Activated CD4-positive, alpha-beta T cell treated with anti-CD3 and anti-CD28 coated beads, Interleukin-2, amount 10 ng/mL, durations not matched to agents 7 days and 5 days (primary cell): ENCODE results near the gene ARGLU1. TPM values are rescaled to one million over a fixed set of nuclear protein-coding genes. Genes with fewer than 3 reads are reported as not detected.

ENCODE experiments used
- CTCF ChIA-PET: fragments of 350-600 bp; sonication (Branson Sonifier 250); formaldehyde crosslinking; loops from one replicate; lab custom pipeline; 2021; ENCODE audit warnings: antibody characterized with exemption; lab: Charles Lee
- POLR2A ChIA-PET: fragments of 350-600 bp; sonication (Branson Sonifier 250); formaldehyde crosslinking; loops from one replicate; lab custom pipeline; 2021; ENCODE audit warnings: antibody characterized with exemption; lab: Charles Lee
- DNase-seq: peaks from one replicate; pipeline ENCODE4 v3.0.0-alpha.2; 2020
- H3K27ac Mint-ChIP-seq: one replicate; pipeline ENCODE4 v1.8.0; 2021; ENCODE audit warnings: mild to moderate bottlenecking, moderate library complexity, mixed read lengths
- H3K27me3 Mint-ChIP-seq: one replicate; pipeline ENCODE4 v1.8.0; 2021; ENCODE audit warnings: mixed read lengths
- H3K36me3 Mint-ChIP-seq: one replicate; pipeline ENCODE4 v1.8.0; 2021; ENCODE audit warnings: low read depth, mixed read lengths
- H3K4me1 Mint-ChIP-seq: one replicate; pipeline ENCODE4 v1.8.0; 2021; ENCODE audit warnings: mixed read lengths
- H3K4me3 Mint-ChIP-seq: one replicate; pipeline ENCODE4 v1.8.0; 2021; ENCODE audit warnings: mild to moderate bottlenecking, moderate library complexity, mixed read lengths
- H3K9me3 Mint-ChIP-seq: one replicate; pipeline ENCODE4 v1.8.0; 2021; ENCODE audit warnings: mixed read lengths
- total RNA-seq, 2 experiments: library from RNA; stranded (reverse); gene quantifications; one replicate each; pipeline ENCODE4 v1.2.3, GENCODE V29; 2021

Gene ARGLU1
- total RNA-seq, 2 experiments from 2014 or later, result 119 to 132 TPM

DNA sequence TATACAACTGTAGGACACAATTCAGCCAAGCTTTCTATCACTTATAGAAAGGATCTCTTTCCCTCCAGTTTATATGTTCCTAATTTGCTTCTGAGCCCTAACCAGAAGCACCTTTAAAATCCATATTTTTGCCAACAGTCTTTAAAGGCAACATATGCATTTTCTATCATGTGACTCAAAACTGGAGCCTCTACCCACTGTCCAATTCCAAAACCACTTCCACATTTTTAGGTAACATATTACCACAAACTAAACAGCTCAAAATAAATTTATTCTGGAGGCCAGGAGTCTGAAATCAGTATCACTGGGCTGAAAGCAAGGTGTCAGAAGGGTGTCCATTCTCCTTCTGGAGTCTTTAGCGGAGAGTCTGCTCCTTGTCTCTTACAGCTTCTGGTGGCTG is 16.6 kb downstream of the ARGLU1 start:
- no peaks in the 10 kb centered on the region for H3K27me3 Mint-ChIP-seq
- peaks cover 51% of the 10 kb centered on the region for H3K36me3 Mint-ChIP-seq
- ChIA-PET CTCF (interaction anchor here (1.2 to 2.0 kb wide), 2 partner anchors 15 to 72 kb away, joined by 3 to 6 read pairs; no protein-coding TSS in a partner anchor), POLR2A (no interaction called here)
- H3K4me1 Mint-ChIP-seq, result peaks cover 18% of the 10 kb centered on the region
- no peak overlapping the region for H3K27ac Mint-ChIP-seq
- no peaks in the 10 kb centered on the region for H3K9me3 Mint-ChIP-seq
- H3K4me3 Mint-ChIP-seq, result no peak overlapping the region
- DNase-seq, result no peak

DNA sequence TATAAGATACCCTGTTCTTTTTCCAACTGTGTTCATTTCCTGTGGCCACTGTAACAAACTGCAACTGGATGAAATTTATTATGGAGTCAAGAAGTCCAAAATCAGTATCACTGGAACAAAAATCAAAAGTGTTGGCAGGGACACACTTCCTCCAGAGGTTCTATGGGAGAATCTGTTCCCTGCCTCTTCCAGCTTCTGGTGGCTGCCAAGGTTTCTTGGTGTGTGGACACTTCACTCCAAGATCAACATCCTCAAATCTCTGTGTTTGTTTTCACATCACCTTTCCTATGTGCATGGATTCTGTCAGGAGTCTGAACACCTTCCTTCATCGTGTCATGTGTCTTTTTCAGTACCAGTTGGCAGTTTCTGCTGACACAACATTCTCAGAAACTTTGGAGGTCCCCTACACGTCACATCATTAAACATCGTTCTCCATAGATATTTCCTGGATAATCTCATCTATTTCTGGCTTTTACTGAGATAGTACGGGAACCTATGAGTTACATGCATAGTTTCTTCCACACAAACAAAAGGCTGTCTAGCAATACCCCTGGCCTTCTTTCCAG is 17.3 kb downstream of the ARGLU1 start:
- H3K4me1 Mint-ChIP-seq, result peaks cover 15% of the 10 kb centered on the region

DNA sequence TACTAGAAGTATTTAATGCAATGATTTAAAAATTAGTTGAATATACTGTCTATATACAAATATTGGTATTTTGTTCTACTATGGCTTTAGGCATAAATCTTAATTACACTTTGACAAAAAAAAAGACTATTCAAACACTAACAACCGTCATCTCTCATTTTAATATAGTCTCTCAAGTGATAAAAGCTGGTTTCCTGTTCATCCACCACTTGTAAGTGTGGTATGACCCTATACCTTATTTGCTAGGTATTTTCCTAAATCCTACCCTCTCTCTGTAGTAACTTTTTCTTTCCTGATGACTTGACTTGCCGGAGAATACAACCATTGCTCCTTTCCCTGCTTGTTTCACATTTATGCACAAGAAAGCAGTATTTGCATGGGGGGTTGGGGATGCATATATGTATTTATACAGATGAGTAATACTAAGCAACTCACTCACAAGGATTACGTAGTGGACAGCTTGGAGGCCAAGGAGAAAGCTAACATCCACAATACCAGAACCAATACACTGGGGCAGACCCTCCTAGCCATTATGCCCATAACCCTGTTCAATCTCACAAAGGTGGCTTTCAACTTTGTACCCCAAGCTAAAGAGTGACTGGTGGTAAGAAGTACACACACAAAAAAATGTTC is 19.8 kb downstream of the ARGLU1 start:
- CTCF ChIA-PET, result no interaction called here
- peaks cover 24% of the 10 kb centered on the region for H3K36me3 Mint-ChIP-seq
- no peaks in the 10 kb centered on the region for H3K9me3 Mint-ChIP-seq
- POLR2A ChIA-PET, result no interaction called here
- H3K27me3 Mint-ChIP-seq, result no peaks in the 10 kb centered on the region
- H3K4me3 Mint-ChIP-seq, result no peak overlapping the region
- no peak for DNase-seq
- H3K27ac Mint-ChIP-seq, result no peak overlapping the region
- H3K4me1 Mint-ChIP-seq, result peaks cover 9% of the 10 kb centered on the region

More for the DNA sequence above, 17.3 kb downstream of the ARGLU1 start:
- DNase-seq, result no peak
- Mint-ChIP-seq H3K27me3 (no peaks in the 10 kb centered on the region), H3K9me3 (no peaks in the 10 kb centered on the region), H3K4me3 (no peak overlapping the region), H3K36me3 (peaks cover 44% of the 10 kb centered on the region), H3K27ac (no peak overlapping the region)
- POLR2A ChIA-PET, result no interaction called here
- CTCF ChIA-PET, result interaction anchor here (1.2 to 2.0 kb wide), 2 partner anchors 14 to 73 kb away, joined by 3 to 6 read pairs; no protein-coding TSS in a partner anchor

- no peak for DNase-seq
- H3K9me3 Mint-ChIP-seq, result no peaks in the 10 kb centered on the region
- POLR2A ChIA-PET, result no interaction called here
- H3K36me3 Mint-ChIP-seq, result peaks cover 14% of the 10 kb centered on the region
- no peak overlapping the region for H3K27ac Mint-ChIP-seq
- H3K27me3 Mint-ChIP-seq, result no peaks in the 10 kb centered on the region
- H3K4me3 Mint-ChIP-seq, result no peak overlapping the region
- H3K4me1 Mint-ChIP-seq, result no peaks in the 10 kb centered on the region
- CTCF ChIA-PET, result no interaction called here
Measured at GRCh38 chr13:106541826-106542225, 26.1 kb downstream of the ARGLU1 start.

DNA sequence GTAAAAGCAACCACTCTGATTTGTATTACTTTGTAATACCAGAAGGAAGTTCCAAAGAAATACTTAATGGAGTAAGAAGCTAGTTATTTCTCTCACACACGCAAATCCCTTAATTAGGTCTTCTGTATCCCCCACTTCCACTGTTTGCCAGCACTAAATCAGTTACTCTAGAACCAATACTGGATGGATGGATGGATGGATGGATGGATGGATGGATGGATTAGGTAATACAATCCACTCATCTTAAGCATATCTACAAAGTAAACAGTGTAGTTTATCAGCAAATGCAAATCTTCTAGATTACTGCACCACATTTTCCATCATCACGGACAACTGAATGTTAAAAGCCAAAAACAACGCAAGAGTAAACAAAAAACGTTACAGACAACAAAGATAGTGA is 27.3 kb downstream of the ARGLU1 start:
- ChIA-PET POLR2A (interaction anchor here (0.6 kb wide), 1 partner anchor 536 kb away, joined by 3 read pairs; no protein-coding TSS in a partner anchor), CTCF (no interaction called here)
- Mint-ChIP-seq H3K9me3 (no peaks in the 10 kb centered on the region), H3K36me3 (peaks cover 14% of the 10 kb centered on the region), H3K4me3 (no peak overlapping the region), H3K4me1 (peaks cover 4% of the 10 kb centered on the region), H3K27me3 (peaks cover 3% of the 10 kb centered on the region), H3K27ac (no peak overlapping the region)
- no peak for DNase-seq

GRCh38 chr13:106537521-106537920 is 30.4 kb downstream of the ARGLU1 start:
- DNase-seq, result no peak
- peaks cover 14% of the 10 kb centered on the region for H3K36me3 Mint-ChIP-seq
- ChIA-PET POLR2A (no interaction called here), CTCF (interaction anchor here (3.7 kb wide), 1 partner anchor 31 kb away, joined by 30 read pairs; the partner anchor contains the start of gene ARGLU1)
- H3K4me1 Mint-ChIP-seq, result peaks cover 16% of the 10 kb centered on the region
- H3K27me3 Mint-ChIP-seq, result peaks cover 20% of the 10 kb centered on the region
- no peak overlapping the region for H3K4me3 Mint-ChIP-seq
- no peaks in the 10 kb centered on the region for H3K9me3 Mint-ChIP-seq
- no peak overlapping the region for H3K27ac Mint-ChIP-seq

GRCh38 chr13:106536244-106537034 is 31.5 kb downstream of the ARGLU1 start:
- ChIA-PET POLR2A (no interaction called here), CTCF (interaction anchor here (0.8 to 3.7 kb wide), 8 partner anchors 10 to 1399 kb away, joined by 3 to 30 read pairs (median 5); partner anchors contain the start of gene ARGLU1)
- Mint-ChIP-seq H3K36me3 (peaks cover 9% of the 10 kb centered on the region), H3K4me3 (peak overlapping the region; percentile 83), H3K27ac (peak overlapping the region; percentile 83), H3K27me3 (peaks cover 30% of the 10 kb centered on the region), H3K4me1 (peaks cover 16% of the 10 kb centered on the region), H3K9me3 (no peaks in the 10 kb centered on the region)
- DNase-seq, result peak; percentile 86

GRCh38 chr13:106535552-106536243 is 32.2 kb downstream of the ARGLU1 start, which contains the start of gene EFNB2:
TSS of gene EFNB2 (minus strand) at chr13:106535662. CDS start at chr13:106534964, 698 bp downstream.
- Mint-ChIP-seq H3K27ac (peak within 1 kb of the TSS; percentile 83), H3K4me1 (peaks cover 16% of the 10 kb centered on the region), H3K9me3 (no peaks in the 10 kb centered on the region), H3K27me3 (peaks cover 37% of the 10 kb centered on the region), H3K4me3 (peak within 1 kb of the TSS; percentile 83), H3K36me3 (peaks cover 2% of the 10 kb centered on the region)
- peak; percentile 87 for DNase-seq
- CTCF ChIA-PET, result interaction anchor here (0.8 to 3.7 kb wide), 8 partner anchors 10 to 1398 kb away, joined by 3 to 30 read pairs (median 5); partner anchors contain the start of gene ARGLU1
- POLR2A ChIA-PET, result no interaction called here

GRCh38 chr13:106534639-106535551 is 33.0 kb downstream of the ARGLU1 start:
- Mint-ChIP-seq H3K9me3 (no peaks in the 10 kb centered on the region), H3K27ac (no peak overlapping the region), H3K36me3 (no peaks in the 10 kb centered on the region), H3K4me3 (peak overlapping the region; percentile 77), H3K4me1 (peaks cover 16% of the 10 kb centered on the region), H3K27me3 (peaks cover 44% of the 10 kb centered on the region)
- CTCF ChIA-PET, result interaction anchor here (1.1 to 3.7 kb wide), 3 partner anchors 29 to 1397 kb away, joined by 3 to 30 read pairs (median 3); partner anchors contain the start of gene ARGLU1
- DNase-seq, result no peak
- POLR2A ChIA-PET, result no interaction called here

DNA sequence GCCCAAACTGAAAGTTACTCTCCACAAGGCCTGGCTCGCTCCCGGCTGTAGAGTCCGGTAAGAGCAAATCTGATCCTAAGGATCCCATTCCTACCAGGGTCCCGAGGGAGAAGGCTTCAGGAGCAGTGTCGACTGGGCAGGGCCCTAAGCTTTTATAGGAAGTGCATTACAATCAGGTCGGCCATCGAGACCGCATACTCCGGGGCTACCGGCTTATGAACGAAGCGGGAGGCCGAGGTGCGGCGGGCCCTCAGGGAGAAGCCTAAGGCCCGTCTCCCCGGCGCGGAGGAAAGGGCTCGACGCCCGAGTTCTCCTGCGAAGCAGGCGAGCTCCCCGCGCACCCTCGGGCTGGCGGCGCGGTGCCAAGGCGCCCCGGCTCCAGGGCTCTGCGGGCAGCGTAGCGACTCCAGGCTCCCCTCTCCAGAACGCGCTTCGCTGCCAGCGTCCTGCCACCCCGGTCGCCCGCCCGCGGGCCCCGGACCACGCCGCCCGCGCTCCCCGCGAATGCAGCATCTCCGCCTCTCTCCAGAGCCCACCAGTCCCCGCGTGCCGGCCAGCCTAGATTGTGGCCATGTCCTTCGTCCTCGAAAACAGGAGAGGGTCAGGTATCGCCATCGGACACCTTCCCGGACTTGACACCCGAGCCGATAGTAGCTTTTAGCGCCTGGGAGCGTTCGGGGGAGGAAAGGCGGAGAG is 33.8 kb downstream of the ARGLU1 start:
- no peak for DNase-seq
- Mint-ChIP-seq H3K4me1 (peaks cover 16% of the 10 kb centered on the region), H3K9me3 (no peaks in the 10 kb centered on the region), H3K27ac (no peak overlapping the region), H3K36me3 (no peaks in the 10 kb centered on the region), H3K4me3 (peak overlapping the region; percentile 46), H3K27me3 (peaks cover 52% of the 10 kb centered on the region)
- ChIA-PET CTCF (interaction anchor here (1.1 to 3.7 kb wide), 2 partner anchors 28 to 34 kb away, joined by 3 to 30 read pairs; partner anchors contain the start of gene ARGLU1), POLR2A (no interaction called here)
